NCI-H2196 treated with DMSO at 0.1 percent for 48 hours (cell line): ENCODE data around the gene MTX1.

Experiments
- DNase-seq: peaks from one replicate; lab custom pipeline; 2025; ENCODE audit not compliant: unreplicated experiment; lab: John Stamatoyannopoulos, UW

The MTX1 gene

DNA sequence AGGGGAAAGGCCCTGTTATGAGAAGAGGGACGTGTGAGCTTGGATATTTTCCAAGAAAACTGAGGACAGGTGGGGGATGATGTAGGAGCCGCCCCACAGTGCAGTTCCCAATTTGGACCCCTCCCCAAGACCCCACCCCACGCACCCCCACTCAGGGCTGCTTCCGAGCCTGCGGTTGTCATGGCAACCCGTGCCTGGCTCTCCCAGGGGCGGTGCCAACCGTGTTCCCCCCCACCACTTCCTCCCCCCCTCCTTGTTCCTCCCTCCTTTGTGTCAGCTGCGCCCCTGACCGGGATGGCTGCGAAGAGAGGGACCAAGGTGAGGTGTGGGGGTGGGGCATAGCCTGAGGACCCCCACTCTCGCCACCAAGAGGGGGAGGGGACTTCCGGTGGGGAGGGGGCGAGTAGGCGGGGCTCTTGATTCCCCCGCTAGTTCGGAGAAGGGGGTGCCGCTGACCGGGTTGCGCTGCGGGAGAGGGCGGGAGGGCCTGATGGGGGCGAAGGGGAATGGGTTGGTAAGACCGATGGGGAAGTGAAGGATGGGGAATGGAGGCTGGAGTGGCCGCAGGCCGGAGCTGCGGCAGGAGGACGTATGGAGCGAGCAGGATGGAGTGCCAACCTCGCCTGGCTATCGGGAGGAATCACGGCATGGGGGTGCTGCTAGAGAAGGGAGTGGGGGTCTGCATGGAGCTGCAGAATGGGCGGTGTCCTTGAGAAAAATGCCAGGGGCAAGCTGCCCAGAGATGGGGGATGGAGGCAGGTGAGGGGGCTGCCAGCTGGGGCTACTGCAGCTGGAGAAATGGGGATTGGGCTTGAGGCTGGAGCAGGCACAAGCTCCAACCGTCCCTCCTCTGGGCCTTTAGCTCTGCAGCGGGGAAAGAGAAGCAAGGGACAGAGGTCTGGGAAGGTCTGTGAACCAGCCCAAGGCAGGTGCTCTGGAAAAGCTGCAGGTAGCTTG is 33.9 kb upstream of the MTX1 start:
- DNase-seq: peak; percentile 66

DNA sequence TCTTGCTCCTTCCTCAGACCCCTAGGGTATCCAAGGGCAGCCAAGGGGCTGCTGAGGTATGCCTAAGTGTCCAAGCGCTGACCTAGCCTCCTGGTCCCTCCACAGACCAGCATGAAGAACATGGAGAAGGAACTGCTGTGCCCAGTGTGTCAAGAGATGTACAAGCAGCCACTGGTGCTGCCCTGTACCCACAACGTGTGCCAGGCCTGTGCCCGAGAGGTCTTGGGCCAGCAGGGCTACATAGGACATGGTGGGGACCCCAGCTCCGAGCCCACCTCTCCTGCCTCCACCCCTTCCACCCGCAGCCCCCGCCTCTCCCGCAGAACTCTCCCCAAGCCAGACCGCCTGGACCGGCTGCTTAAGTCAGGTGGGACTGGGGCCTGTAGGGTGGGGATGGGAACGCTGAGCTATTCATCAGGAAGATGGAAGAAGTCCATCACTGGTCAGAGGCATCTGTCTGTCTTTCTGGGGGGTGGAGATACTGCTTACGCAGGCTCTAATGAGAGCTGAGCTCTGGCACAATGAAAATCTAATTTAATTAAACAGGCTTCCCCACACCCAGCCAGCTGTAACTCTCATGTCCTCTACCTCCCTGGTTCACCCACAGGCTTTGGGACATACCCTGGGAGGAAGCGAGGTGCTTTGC is 33.1 kb upstream of the MTX1 start:
- DNase-seq: no peak

DNA sequence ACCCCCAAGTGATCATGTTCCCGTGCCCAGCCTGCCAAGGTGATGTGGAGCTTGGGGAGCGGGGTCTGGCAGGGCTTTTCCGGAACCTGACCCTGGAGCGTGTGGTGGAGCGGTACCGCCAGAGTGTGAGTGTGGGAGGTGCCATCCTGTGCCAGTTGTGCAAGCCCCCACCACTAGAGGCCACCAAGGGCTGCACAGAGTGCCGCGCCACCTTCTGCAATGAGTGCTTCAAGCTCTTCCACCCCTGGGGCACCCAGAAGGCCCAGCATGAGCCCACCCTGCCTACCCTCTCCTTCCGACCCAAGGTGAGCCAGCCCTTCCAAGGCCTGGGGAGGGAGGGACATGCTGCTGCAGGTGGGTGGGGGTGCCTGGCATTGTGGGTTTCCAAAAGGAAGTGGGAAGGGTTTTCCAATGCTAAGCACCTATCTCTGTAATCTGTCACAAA is 32.5 kb upstream of the MTX1 start:
- DNase-seq: no peak

DNA sequence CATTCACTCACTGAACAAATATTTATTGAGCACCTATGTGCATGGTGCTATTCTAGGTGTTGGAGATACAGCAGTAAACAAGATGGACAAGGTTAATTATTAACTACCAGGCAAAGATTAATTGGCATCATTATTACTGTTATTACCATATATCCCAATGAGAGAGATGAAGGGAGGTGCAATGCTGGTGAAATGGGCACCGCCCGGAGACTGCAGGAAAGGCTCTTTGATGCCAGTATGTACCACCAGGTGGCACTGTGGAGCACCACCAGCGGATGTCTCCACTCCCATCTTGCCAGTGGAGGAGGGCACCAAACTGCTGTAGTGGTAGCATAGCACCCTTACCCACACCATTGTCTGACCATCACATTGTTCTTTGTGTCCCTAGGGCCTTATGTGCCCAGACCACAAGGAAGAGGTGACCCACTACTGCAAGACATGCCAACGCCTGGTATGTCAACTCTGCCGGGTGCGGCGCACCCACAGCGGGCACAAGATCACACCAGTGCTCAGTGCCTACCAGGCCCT is 31.9 kb upstream of the MTX1 start:
- peak; percentile 52 for DNase-seq

DNA sequence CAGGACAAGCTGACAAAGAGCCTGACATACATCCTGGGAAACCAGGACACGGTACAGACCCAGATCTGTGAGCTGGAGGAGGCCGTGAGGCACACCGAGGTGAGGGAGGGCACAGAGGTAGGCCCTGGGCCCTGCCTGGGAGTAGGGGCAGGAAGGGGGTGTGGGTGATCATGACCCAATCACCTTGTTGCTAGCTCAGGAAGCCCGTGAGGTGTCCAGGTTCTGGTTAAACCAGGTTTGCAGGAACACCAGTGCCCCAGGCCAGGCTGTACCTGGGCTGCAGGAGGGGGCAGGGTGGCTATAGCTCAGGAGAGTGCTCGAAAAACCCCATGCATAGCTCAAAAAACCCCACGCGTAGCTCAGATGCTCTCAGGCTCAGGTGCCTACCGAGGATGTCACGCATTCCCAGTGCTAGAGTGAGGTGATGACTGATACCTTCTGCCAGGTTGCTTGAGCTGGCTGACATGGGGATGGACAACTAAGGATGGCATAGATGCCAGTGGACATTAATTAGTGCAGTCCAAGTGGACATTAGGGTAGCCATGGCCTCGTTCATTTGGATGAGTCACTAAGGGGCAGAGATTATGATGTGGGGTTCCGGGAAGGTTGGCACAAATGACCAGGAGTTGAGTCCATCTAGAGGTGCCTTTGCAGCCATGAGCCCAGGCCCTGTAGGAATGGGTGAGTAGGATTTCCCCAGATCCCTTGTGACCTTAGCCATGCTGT is 31.1 kb upstream of the MTX1 start:
- no peak for DNase-seq

DNA sequence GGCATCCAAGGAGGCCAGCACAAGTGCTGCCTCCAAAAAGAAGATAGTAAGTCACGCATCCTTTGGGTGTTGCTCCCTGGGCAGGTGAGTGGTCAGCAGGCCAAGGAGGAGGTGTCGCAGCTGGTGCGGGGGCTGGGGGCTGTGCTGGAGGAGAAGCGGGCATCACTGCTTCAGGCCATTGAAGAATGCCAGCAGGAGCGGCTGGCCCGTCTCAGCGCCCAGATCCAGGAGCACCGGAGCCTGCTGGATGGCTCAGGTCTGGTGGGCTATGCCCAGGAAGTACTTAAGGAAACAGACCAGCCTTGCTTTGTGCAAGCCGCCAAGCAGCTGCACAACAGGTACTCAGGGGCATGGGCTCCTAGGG is 30.6 kb upstream of the MTX1 start:
- no peak for DNase-seq

DNA sequence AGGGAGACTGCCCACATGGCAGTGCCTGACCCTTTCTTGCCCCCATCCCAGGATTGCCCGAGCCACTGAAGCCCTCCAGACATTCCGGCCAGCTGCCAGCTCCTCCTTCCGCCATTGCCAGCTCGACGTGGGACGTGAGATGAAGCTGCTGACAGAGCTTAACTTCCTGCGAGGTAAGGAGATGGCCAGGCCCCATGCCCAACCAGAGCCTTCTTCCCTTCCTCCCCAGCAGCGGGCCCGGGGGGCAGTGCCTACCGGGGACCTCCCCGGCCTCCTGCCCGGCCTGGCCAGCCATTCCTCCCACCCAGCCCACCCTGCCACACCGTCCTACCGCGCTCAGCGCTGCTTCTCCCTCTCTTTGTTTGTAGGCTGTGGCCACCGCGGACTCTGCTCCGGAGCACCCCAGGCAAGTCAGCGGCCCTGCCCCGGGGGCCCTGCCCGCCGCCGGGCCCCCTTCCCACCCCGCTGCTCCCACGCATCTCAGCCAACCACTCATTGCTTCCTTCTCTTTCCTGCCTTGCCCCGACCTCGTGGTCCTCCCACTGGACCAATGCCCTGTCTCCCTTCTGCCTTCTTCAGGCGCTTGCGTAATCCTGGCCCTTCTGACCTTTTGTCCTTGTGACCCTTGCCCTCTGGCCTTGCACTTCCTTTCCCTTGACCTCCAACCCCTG is 29.9 kb upstream of the MTX1 start:
- DNase-seq: no peak

DNA sequence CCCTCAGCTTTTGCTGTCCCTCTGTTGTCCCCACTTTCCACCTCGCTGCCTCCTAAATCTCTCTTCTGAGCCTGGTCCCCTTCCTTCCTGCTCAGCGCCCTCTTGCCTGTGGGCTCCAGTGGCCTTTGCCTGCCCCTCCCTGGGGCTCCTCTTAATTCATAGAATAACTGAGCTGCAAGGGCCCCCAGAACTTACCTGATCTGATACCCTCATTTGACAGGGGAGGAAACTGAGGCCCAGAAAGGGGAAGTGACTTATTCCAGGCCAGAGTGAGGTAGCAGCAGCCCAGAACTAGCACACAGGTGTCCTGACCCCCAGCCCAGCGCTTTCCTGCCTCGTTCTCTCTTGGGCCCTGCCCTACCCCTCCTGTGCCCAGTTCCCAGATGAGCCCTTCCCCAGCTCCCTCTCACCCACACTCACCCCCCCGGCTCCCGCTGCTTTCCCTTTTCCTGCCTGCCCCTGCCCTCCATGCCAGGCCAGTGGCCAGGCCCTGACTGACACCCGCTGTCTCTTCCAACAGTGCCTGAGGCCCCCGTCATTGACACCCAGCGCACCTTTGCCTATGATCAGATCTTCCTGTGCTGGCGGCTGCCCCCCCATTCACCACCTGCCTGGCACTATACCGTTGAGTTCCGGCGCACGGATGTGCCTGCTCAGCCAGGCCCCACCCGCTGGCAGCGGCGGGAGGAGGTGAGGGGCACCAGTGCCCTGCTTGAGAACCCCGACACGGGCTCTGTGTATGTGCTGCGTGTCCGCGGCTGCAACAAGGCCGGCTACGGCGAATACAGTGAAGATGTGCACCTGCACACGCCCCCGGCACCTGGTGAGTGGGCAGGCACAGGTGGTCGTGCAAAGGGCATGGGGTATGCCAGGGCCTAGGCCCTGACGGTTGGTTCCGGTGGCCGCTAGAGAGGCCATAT is 29.1 kb upstream of the MTX1 start:
- DNase-seq: no peak

DNA sequence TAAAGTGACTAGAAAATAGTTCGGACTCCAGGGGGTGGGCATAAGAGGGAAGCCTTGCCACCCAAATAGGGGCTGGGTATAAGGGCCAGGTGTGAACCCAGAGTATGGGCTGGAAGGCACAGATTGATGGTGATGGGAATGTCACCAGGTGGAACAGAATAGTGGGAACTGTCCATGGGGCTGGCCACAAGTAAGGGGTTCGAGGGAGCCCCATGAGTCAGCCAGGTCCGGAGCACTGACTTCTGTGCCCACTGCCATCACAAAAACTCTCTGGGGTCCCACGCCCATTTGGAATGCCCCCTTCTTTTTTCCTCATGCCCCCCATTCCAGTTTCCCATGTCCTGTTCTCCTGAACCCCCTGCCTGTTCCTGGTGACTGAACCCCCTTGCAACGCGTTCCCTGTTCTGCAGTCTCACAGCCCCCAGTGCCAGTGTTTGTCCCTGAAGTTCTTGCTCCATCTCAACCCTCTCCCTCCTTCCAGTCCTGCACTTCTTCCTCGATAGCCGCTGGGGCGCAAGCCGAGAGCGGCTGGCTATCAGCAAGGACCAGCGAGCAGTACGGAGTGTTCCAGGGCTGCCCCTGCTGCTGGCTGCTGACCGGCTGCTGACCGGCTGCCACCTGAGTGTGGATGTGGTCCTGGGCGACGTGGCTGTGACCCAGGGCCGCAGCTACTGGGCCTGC is 27.0 kb upstream of the MTX1 start:
- DNase-seq: no peak

DNA sequence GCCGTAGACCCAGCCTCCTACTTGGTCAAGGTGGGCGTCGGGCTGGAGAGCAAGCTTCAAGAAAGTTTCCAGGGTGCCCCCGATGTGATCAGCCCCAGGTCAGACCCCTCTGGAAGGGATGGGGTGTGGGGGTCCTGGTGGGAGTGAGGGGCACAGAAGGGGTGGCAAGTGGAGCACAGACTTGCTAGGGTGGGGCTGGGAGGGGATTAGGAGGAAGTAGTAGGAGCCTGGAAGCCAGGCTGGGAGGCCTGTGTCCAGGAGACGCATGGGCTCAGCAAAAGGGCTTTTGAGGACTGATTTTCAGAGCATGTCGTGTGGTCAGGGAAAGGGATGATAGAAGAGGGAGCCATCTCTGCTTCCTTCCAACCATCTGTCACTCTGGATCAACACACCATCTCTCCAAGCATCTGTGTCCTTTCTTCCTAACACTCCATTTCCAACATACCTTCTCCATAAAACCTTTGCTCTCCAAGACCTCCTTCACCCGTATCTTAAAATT is 26.4 kb upstream of the MTX1 start:
- DNase-seq: no peak

DNA sequence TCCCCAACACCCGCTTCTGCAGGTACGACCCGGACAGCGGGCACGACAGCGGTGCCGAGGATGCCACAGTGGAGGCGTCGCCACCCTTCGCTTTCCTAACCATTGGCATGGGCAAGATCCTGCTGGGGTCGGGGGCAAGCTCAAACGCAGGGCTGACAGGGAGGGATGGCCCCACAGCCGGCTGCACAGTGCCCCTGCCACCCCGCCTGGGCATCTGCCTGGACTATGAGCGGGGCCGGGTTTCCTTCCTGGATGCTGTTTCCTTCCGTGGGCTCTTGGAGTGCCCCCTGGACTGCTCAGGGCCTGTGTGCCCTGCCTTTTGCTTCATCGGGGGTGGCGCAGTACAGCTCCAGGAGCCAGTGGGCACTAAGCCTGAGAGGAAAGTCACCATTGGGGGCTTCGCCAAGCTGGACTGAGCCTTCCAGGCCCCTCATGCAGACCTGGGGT is 24.7 kb upstream of the MTX1 start:
- DNase-seq: no peak

DNA sequence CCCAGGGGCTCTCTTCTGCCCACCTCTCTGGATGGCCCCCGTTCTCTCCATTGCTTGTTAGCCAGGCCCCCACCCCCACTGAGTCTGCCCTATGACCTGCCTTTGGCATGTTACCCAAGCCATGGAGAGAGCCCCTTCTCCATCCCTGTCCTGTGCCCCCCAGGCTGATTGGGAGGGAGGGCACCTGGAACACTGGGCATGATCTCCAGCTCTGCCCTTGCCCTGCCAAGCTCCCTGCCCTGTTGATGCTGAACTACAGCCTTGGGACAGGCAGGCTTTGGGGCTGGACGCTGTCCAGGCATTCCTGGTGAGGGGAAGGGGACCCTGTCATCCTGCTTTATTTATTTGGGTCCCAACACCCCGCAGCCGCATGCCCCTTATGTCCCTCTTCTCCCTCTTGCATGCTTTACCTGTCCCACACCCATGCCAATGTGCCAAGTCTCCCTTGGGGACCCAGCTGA is 24.1 kb upstream of the MTX1 start:
- DNase-seq: no peak

DNA sequence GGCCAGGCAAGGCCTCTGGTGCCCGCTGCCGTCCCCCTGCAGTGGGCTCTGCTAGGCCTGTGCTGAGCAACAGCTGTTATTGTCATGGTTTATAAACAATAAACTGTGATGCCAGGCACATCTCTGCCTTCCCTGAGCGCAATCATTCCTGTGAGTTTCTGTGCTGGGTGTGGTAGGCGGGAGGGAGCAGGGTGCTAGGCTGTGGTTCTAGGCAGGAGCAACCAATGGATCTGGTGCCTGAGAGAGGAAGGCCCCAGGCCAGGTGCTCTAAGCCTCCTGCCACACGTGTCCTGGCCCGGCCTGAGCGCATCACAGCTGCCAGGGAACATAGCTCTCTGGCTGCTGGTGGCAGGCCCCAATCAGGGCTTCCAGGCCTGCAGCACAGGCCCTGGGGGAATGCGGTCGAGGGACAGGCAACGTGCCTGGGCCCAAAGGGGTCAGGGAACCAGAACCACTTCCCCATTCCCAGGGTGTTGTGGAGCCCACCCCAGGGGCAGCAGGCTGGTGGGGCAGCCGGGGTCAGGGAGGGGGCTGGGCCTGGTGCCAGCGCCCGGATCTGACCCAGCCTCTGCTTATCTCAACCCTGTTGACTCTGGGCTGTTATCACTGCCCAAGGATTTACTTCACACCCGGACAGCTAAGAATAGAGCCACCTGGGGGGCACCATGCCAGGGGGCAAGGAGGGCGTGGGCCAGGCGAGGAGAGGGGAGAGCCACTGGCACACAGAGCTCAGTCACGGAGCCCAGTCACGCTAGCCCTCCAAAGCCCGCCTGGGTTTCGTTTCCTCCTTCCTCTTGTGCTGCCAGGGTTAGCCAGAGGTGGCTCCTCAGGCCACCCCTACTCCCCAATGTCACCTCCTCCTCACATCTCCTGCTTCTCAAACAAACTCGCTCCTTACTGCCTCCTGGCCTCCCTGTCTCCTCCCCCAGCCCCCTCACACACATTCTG is 23.4 kb upstream of the MTX1 start:
- DNase-seq: no peak

DNA sequence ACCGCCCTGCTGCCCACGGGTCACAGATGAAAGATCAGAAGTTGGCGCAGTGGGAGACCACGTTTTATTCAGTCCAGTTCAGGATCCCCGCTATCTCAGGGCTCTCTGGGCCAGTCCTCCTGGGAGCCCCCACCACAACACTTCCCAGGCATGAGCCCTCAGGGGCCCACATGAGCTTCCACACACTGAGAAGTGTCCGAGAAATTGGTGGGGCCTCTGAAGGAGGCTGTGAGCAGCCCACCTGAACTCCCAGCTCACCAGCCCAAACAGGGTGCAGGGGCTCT is 22.8 kb upstream of the MTX1 start:
- DNase-seq: no peak

DNA sequence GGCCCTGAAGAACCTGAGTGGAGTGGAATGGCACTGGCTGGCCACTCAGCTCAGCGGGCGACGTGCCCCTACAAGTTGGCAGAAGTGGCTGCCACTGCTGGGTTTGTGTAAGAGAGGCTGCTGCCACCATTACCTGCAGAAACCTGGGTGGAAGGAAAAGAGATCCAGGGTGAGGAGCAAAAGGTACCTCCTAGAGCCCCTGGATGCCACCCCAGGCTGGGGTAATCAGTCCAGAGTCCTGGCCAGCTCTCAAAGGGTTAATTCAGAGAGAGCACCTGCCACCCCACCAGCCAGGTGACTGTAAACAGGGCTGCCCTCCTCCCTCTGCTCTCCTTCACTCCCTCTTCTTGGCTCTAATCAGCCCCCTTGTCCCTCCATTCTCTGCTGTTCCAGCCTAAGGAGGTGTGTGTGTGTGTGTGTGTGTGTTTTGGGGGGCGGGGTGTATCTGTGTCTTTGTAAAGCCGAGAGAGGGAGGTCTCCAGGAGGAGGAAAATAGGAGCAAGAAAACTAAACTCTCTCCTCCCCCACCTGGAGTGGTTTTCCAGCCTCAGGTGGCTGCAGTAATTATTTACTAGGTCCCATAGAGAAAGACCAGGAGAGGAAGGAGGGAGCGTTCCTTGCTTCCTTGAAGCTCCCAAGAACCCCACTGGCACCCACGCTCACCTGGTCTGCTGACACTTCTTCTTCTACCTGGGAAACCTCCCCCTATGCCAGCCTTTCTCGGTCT is 22.3 kb upstream of the MTX1 start:
- DNase-seq: no peak

DNA sequence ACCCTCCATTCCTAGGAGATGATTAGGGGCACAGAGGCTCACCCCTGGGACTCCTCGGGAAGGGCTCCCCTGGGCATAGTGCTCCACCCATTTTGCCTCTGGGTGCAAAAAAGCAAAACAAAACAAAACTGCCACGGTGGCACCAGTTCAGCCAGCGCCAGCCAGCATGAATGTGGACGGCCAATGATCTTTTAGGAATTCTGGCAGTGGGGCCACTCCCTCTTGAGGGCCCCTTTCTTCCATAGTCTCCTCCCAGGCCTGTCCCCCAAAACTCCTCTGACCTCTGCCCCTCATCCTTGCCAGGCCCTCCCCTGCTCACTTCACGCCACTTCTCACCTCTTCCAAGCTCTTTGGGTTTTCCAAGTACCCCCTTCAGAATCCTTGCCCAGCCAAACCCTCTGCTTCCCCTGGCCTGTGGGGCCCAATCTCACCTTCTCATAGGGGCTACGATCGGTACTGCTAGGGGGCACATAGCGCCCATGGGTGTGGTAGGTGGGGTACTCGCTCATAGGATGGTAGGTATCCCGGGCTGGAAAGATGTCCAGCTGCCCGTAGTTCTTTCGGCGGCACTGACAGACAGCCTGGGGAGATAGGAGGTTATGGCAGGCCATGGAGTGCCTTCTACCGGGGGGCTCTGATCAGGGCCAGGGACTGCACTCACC is 21.6 kb upstream of the MTX1 start:
- DNase-seq: no peak

DNA sequence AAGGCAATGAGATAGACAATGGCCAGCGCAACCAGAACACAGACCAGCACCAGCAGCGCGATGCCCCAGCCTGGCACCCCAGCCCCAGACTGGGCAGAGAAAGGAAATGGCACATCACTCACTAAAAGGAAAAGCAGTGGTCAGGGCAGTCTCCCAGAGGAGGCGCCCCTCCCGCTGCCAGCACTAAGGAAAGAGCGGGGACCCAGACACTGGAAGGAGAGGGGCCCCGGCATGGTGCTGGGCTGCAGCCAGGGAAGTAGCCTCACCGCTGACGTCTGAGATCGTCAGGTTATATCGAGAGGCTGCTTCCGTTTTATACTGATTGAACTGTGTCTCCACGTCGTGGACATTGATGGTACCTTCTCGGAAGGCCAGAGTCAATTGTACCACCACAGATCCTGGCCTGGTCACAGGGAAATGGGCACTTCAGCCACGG is 21.0 kb upstream of the MTX1 start:
- no peak for DNase-seq
